ENCODE results near the gene CYP2B6.
"Not testable (repeated sequence)": the region's sequence is repeated elsewhere in the genome, so short reads cannot be mapped to it uniquely, and the experiment has no call there.

DNA sequence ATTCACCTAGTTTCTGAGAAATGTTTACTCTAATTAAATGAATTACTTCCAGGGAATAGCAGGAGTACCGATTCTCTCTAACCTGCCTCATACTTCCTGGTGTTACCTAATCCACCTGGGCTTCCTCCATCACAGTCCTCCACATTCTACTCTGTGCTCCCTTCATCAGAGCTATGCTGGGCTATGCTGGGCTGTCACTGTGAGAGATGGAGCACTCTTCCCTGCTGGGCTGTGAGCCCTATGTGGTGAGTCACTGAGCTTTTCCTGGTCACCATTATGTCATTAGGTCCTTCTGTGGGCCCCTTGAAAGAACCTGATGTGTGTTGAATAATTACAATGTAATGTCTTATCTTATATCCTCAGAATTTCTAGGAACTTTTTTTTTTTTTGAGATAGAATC, 54.0 kb downstream of the CYP2B6 start:
- TF ChIP-seq, protein P1, sequence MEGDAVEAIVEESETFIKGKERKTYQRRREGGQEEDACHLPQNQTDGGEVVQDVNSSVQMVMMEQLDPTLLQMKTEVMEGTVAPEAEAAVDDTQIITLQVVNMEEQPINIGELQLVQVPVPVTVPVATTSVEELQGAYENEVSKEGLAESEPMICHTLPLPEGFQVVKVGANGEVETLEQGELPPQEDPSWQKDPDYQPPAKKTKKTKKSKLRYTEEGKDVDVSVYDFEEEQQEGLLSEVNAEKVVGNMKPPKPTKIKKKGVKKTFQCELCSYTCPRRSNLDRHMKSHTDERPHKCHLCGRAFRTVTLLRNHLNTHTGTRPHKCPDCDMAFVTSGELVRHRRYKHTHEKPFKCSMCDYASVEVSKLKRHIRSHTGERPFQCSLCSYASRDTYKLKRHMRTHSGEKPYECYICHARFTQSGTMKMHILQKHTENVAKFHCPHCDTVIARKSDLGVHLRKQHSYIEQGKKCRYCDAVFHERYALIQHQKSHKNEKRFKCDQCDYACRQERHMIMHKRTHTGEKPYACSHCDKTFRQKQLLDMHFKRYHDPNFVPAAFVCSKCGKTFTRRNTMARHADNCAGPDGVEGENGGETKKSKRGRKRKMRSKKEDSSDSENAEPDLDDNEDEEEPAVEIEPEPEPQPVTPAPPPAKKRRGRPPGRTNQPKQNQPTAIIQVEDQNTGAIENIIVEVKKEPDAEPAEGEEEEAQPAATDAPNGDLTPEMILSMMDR (IDR thresholded peaks at IDR 0.05) = not testable (repeated sequence)
- not testable (repeated sequence) for TF ChIP-seq ZFX (IDR thresholded peaks at IDR 0.05; ENCODE audit: borderline replicate concordance)

All from 22Rv1 (cell line).